Hepatocyte (in vitro differentiated cells): ENCODE data around the gene USP24. TPM values are rescaled to one million over a fixed set of nuclear protein-coding genes. Genes with fewer than 3 reads are reported as not detected.

Experiments used
- DNase-seq: peaks from one replicate; pipeline ENCODE4 v3.0.0-alpha.2; 2016; ENCODE audit warnings: low spot score
- H2AFZ ChIP-seq: fragments of 200-600 bp; sonication (generic); 2 replicates; pipeline ENCODE4 v1.6.0; 2016; ENCODE audit warnings: antibody characterized with exemption, mild to moderate bottlenecking
- H3K27ac ChIP-seq: fragments of 200-600 bp; sonication (generic); 2 replicates; pipeline ENCODE4 v1.5.1; 2016; ENCODE audit warnings: mild to moderate bottlenecking
- H3K27me3 ChIP-seq: fragments of 200-600 bp; sonication (generic); 2 replicates; pipeline ENCODE4 v1.6.1; 2016
- H3K36me3 ChIP-seq: fragments of 200-600 bp; sonication (generic); replicated peaks from 2 replicates; pipeline ENCODE4 v1.5.1; 2016; ENCODE audit warnings: low read depth; ENCODE audit not compliant: insufficient read depth
- H3K4me1 ChIP-seq: fragments of 200-600 bp; sonication (generic); 2 replicates; pipeline ENCODE4 v1.5.1; 2016; ENCODE audit warnings: mild to moderate bottlenecking, moderate library complexity; ENCODE audit not compliant: insufficient read depth
- H3K4me2 ChIP-seq: fragments of 200-600 bp; sonication (generic); 2 replicates; pipeline ENCODE4 v1.6.0; 2016
- H3K4me3 ChIP-seq: fragments of 200-600 bp; sonication (generic); 2 replicates; pipeline ENCODE4 v1.5.1; 2016; ENCODE audit warnings: mild to moderate bottlenecking
- H3K79me2 ChIP-seq: fragments of 200-600 bp; sonication (generic); 2 replicates; pipeline ENCODE4 v1.6.0; 2017; ENCODE audit warnings: mild to moderate bottlenecking
- H3K9me2 ChIP-seq: fragments of 200-600 bp; sonication (generic); replicated peaks from 2 replicates; pipeline ENCODE4 v1.6.0; 2017; ENCODE audit warnings: mild to moderate bottlenecking; ENCODE audit not compliant: insufficient read depth
- H3K9me3 ChIP-seq: fragments of 200-600 bp; sonication (generic); 2 replicates; pipeline ENCODE4 v1.5.1; 2016; ENCODE audit warnings: low read depth, mild to moderate bottlenecking
- H4K20me1 ChIP-seq: fragments of 200-600 bp; sonication (generic); 2 replicates; pipeline ENCODE4 v1.6.0; 2016; ENCODE audit warnings: mild to moderate bottlenecking; ENCODE audit not compliant: insufficient read depth, poor library complexity, severe bottlenecking
- CTCF ChIP-seq: fragments of 200-600 bp; sonication (generic); IDR thresholded peaks from 2 replicates; pipeline ENCODE4 v1.5.1; 2016; ENCODE audit warnings: antibody characterized with exemption, mild to moderate bottlenecking; ENCODE audit not compliant: poor library complexity
- EZH2 ChIP-seq: fragments of 200-600 bp; sonication (generic); IDR thresholded peaks from 2 replicates; pipeline ENCODE4 v1.6.1; 2016; ENCODE audit warnings: antibody characterized with exemption, mild to moderate bottlenecking, borderline replicate concordance
- EZH2phosphoT487 ChIP-seq: fragments of 200-600 bp; sonication (generic); IDR thresholded peaks from one replicate; pipeline ENCODE4 v1.6.1; 2018; ENCODE audit warnings: antibody characterized with exemption, mild to moderate bottlenecking, low read depth, moderate library complexity; ENCODE audit not compliant: unreplicated experiment, severe bottlenecking
- WGBS: methylation state at CpG from one replicate; pipeline ENCODE4 v1.1.6; 2016; ENCODE audit warnings: low lambda C conversion rate; ENCODE audit errors: missing lambda C conversion rate; 5-methylcytosine and 5-hydroxymethylcytosine counted together
- polyA plus RNA-seq: library from polyadenylated mRNA; unstranded; fragments of >200 nt; fragmentation: Nextera tagmentation; extraction: Ambion mirVana; gene quantifications from 2 replicates; pipeline ENCODE4 v1.2.1, GENCODE V29; 2016
- total RNA-seq: library from RNA; depleted of rRNA; stranded (reverse); fragments of >200 nt; gene quantifications from 2 replicates; pipeline ENCODE4 v1.2.3, GENCODE V29; 2014

USP24 gene
- total and polyA plus RNA-seq, 2 experiments from 2014 or later, result 9.3 to 41.9 TPM

- Histone ChIP-seq H3K79me2 (peaks cover 70% of the 10 kb centered on the region), H3K4me3 (no peak overlapping the region), H3K9me3 (peaks cover 7% of the 10 kb centered on the region), H4K20me1 (peaks cover 29% of the 10 kb centered on the region), H3K4me2 (no peak overlapping the region), H3K36me3 (no peaks in the 10 kb centered on the region), H3K27ac (no peak overlapping the region), H3K27me3 (no peaks in the 10 kb centered on the region), H2AFZ (no peak overlapping the region), H3K9me2 (no peaks in the 10 kb centered on the region), H3K4me1 (no peaks in the 10 kb centered on the region)
- no peak for DNase-seq
- 90% methylated on average over 3 of the region's 3 CpGs for WGBS
- TF ChIP-seq EZH2phosphoT487 (no peak), EZH2 (no peak), CTCF (no peak)
These were observed 35.9 kb downstream of the USP24 start for GRCh38 chr1:55179177-55179835.

GRCh38 chr1:55172687-55173086 lies 42.5 kb downstream of the USP24 start:
- H3K27ac ChIP-seq, result no peak overlapping the region
- no peak for DNase-seq
- no peak overlapping the region for H2AFZ ChIP-seq
- H3K79me2 ChIP-seq, result peaks cover 10% of the 10 kb centered on the region
- no peak for TF ChIP-seq EZH2phosphoT487
- no peak for TF ChIP-seq EZH2
- no peak for TF ChIP-seq CTCF
- 84% methylated on average over 3 of the region's 3 CpGs for WGBS
- H3K4me3 ChIP-seq, result no peak overlapping the region
- no peak overlapping the region for H3K4me2 ChIP-seq
- no peaks in the 10 kb centered on the region for H3K4me1 ChIP-seq
- no peaks in the 10 kb centered on the region for H3K9me2 ChIP-seq
- H3K27me3 ChIP-seq, result no peaks in the 10 kb centered on the region
- no peaks in the 10 kb centered on the region for H4K20me1 ChIP-seq
- no peaks in the 10 kb centered on the region for H3K9me3 ChIP-seq
- no peaks in the 10 kb centered on the region for H3K36me3 ChIP-seq

- no peak for DNase-seq
- Histone ChIP-seq H3K79me2 (peaks cover 7% of the 10 kb centered on the region), H3K27ac (no peak overlapping the region), H3K27me3 (no peaks in the 10 kb centered on the region), H3K9me2 (no peaks in the 10 kb centered on the region), H2AFZ (no peak overlapping the region), H3K4me1 (no peaks in the 10 kb centered on the region), H3K36me3 (no peaks in the 10 kb centered on the region), H3K9me3 (no peaks in the 10 kb centered on the region), H3K4me2 (no peak overlapping the region), H3K4me3 (no peak overlapping the region), H4K20me1 (no peaks in the 10 kb centered on the region)
- no peak for TF ChIP-seq EZH2
- 78% methylated on average over 2 of the region's 2 CpGs for WGBS
These were observed 42.9 kb downstream of the USP24 start for GRCh38 chr1:55172272-55172671.

- Histone ChIP-seq H3K4me2 (no peak overlapping the region), H2AFZ (no peak overlapping the region), H3K27me3 (no peaks in the 10 kb centered on the region), H3K4me3 (no peak overlapping the region), H3K9me3 (no peaks in the 10 kb centered on the region), H3K9me2 (no peaks in the 10 kb centered on the region), H3K4me1 (no peaks in the 10 kb centered on the region), H3K36me3 (no peaks in the 10 kb centered on the region), H3K79me2 (peaks cover 4% of the 10 kb centered on the region), H3K27ac (no peak overlapping the region), H4K20me1 (no peaks in the 10 kb centered on the region)
- 96% methylated on average over 3 of the region's 3 CpGs for WGBS
- DNase-seq, result no peak
- TF ChIP-seq EZH2 (no peak), CTCF (no peak), EZH2phosphoT487 (no peak)
These were observed 43.5 kb downstream of the USP24 start for GRCh38 chr1:55171694-55172093.
